ENCODE data around the gene KRTAP10-7. TPM values are rescaled to one million over a fixed set of nuclear protein-coding genes. Genes with fewer than 3 reads are reported as not detected.

KRTAP10-7 gene
- total and polyA plus RNA-seq, 2 of the 13 experiments (the other 11 are each of a cell fraction or from before 2014, with no cell fraction given) = not detected

- H3K9me3 ChIP-seq (ENCODE audit: low read length) = no peaks in the 10 kb centered on the region
- H3K4me3 ChIP-seq (replicated peaks in 1 of 3; ENCODE audit: insufficient read depth in 1 of 3, low read depth in 2 of 3, low read length in 3 of 3) = no peak overlapping the region
- ATAC-seq (no peak), DNase-seq (ENCODE audit: low spot score) (no peak), FAIRE-seq (no peak)
- no peak overlapping the region for H3K27ac ChIP-seq (ENCODE audit: extremely low read length, insufficient read depth, low read length)
- peaks cover 0 to 11% of the 10 kb centered on the region in 2 experiments; a peak in 2 of 5 replicates for H3K27me3 ChIP-seq (ENCODE audit: control insufficient read depth in 1 of 2, insufficient read depth in 2 of 2, low read length in 2 of 2)
- no TSS peak for BruUV-seq (replicated peaks)
- no peak overlapping the region for H3K9ac ChIP-seq (ENCODE audit: insufficient read depth, low read depth, low read length)
- no peak for TF ChIP-seq GLI4 (CRISPR knock-in tag; IDR thresholded peaks at IDR 0.05; ENCODE audit: borderline replicate concordance)
- TF ChIP-seq NFE2 (CRISPR knock-in tag; IDR thresholded peaks at IDR 0.05) = no peak
- no peak for TF ChIP-seq ZMYM4 (CRISPR knock-in tag; IDR thresholded peaks at IDR 0.05)
- no peak for TF ChIP-seq HOXD1 (CRISPR knock-in tag; IDR thresholded peaks at IDR 0.05)
- no peak for TF ChIP-seq TIGD3 (CRISPR knock-in tag; IDR thresholded peaks at IDR 0.05; ENCODE audit: borderline replicate concordance)
- no peak for TF ChIP-seq ZNF512B (CRISPR knock-in tag; IDR thresholded peaks at IDR 0.05; ENCODE audit: borderline replicate concordance)
- no peak for TF ChIP-seq SSRP1 (CRISPR knock-in tag; IDR thresholded peaks at IDR 0.05)
- TF ChIP-seq TAF1 (CRISPR knock-in tag; IDR thresholded peaks at IDR 0.05) = no peak
- no peak for TF ChIP-seq ZNF124 (CRISPR knock-in tag; IDR thresholded peaks at IDR 0.05)
- no peak for TF ChIP-seq ZNF672 (CRISPR knock-in tag; IDR thresholded peaks at IDR 0.05)
- no peak for TF ChIP-seq MTF2 (CRISPR knock-in tag; IDR thresholded peaks at IDR 0.05; ENCODE audit: borderline replicate concordance)
- intact Hi-C loops (cut with micrococcal nuclease; ENCODE audit: unreplicated experiment) (no loop called here), in situ Hi-C loops (cut with HindIII; ENCODE audit: extremely low pct_ligation_motif_present, low pct_unique_long_range_greater_than_20kb) (no loop called here)
- CTCF ChIA-PET (ENCODE audit: low intra/inter-chr PET ratio, low total read pairs) = no interaction called here
- H3K4me2 ChIP-seq (ENCODE audit: low read depth, low read length) = no peak overlapping the region
- H2AFZ ChIP-seq (ENCODE audit: low read length) = no peak overlapping the region
- POLR2A ChIA-PET = no interaction called here
- H4K20me1 ChIP-seq (ENCODE audit: insufficient read depth, low read length) = no peaks in the 10 kb centered on the region
- WGBS (ENCODE audit: low lambda C conversion rate) = 74% methylated on average over 9 of the region's 9 CpGs
- no peaks in the 10 kb centered on the region for H3K4me1 ChIP-seq (ENCODE audit: insufficient read depth, low read length)
- H3K79me2 ChIP-seq (ENCODE audit: insufficient read depth, low read length) = no peaks in the 10 kb centered on the region
- H3K36me3 ChIP-seq (replicated peaks in 1 of 2; ENCODE audit: control insufficient read depth in 1 of 2, insufficient read depth in 2 of 2, low read length in 2 of 2) = no peaks in the 10 kb centered on the region
These were observed 43.5 kb upstream of the KRTAP10-7 start for GRCh38 chr21:44556879-44557278.

All from HepG2 (cell line).